Measurements from ENCODE around the gene DEPDC4. TPM values are rescaled to one million over a fixed set of nuclear protein-coding genes. Genes with fewer than 3 reads are reported as not detected.
A peak's percentile ranks its signal among the peaks of the same experiment; 100 is the strongest.

Gene DEPDC4
- total and polyA plus RNA-seq, 10 of the 15 experiments (the other 5 are each of a cell fraction or from before 2014, with no cell fraction given), result 1.5 to 4.7 (median 2.2) TPM

GRCh38 chr12:100273782-100274181 is 6.9 kb upstream of the DEPDC4 start (continued):
- TF ChIP-seq HDGF (IDR thresholded peaks at IDR 0.05), result no peak

GRCh38 chr12:100268835-100269564 is 2.1 kb upstream of the DEPDC4 start:
- WGBS (ENCODE audit: insufficient coverage, insufficient replicate concordance, low lambda C conversion rate, missing lambda C conversion rate), result 74% methylated on average over 5 of the region's 5 CpGs
- H3K9me3 ChIP-seq (replicated peaks; ENCODE audit: control insufficient read depth, insufficient read depth, low read length), result no peaks in the 10 kb centered on the region
- DNase-seq (ENCODE audit: low read depth, low spot score) (no peak), ATAC-seq (no peak), FAIRE-seq (no peak)
- H3K79me2 ChIP-seq (ENCODE audit: control insufficient read depth, insufficient read depth, low read length), result peaks cover 60% of the 10 kb centered on the region
- peak overlapping the region; percentile 52 for H3K27ac ChIP-seq (ENCODE audit: control insufficient read depth, insufficient read depth)
- H3K4me3 ChIP-seq, result peak overlapping the region; percentile 98
- intact Hi-C loops (cut with micrococcal nuclease; ENCODE audit: unreplicated experiment), result loop anchor here (5.0 kb wide), 1 partner anchor 127 kb away; the partner anchor contains the start of gene BLTP3B
- peaks cover 3% of the 10 kb centered on the region; the same call in 1 of the 2 replicates for H4K20me1 ChIP-seq (ENCODE audit: control insufficient read depth, insufficient read depth)
- H2AFZ ChIP-seq (ENCODE audit: control insufficient read depth, low read depth, low read length), result no peak overlapping the region
- peak overlapping the region; percentile 93 for H3K4me2 ChIP-seq (ENCODE audit: control insufficient read depth, insufficient read depth)
- H3K27me3 ChIP-seq (replicated peaks in 1 of 2; ENCODE audit: control insufficient read depth in 2 of 2, insufficient read depth in 2 of 2, low read length in 1 of 2), result no peaks in the 10 kb centered on the region
- ChIA-PET SMC1A (ENCODE audit: uncharacterized antibody, unreplicated experiment) (interaction anchor here (0.7 to 3.3 kb wide), 5 partner anchors 9 to 61 kb away, joined by 3 to 16 read pairs (median 4); no protein-coding TSS in a partner anchor), POLR2A (interaction anchor here (0.7 to 2.9 kb wide), 3 partner anchors 10 to 60 kb away, joined by 4 to 10 read pairs (median 6); no protein-coding TSS in a partner anchor), CTCF (no interaction called here), RAD21 (ENCODE audit: unreplicated experiment) (no interaction called here)
- peak overlapping the region; percentile 93; the same call in 1 of the 2 replicates for H3K9ac ChIP-seq (ENCODE audit: control insufficient read depth, insufficient read depth, low read length)
- peaks cover 3% of the 10 kb centered on the region; the same call in 1 of the 2 replicates for H3K4me1 ChIP-seq (ENCODE audit: control insufficient read depth, insufficient read depth, low read length)
- H3K36me3 ChIP-seq (ENCODE audit: control insufficient read depth in 2 of 2, insufficient read depth in 2 of 2, low read length in 1 of 2), result no peaks in the 10 kb centered on the region
- in situ Hi-C loops (cut with MboI), result no loop called here
- BruUV-seq (replicated peaks), result no TSS peak
- TF ChIP-seq SMC3 (IDR thresholded peaks at IDR 0.05; ENCODE audit: borderline replicate concordance, low read length) (no peak), ZNF687 (IDR thresholded peaks at IDR 0.05) (no peak), SRF (IDR thresholded peaks at IDR 0.05; ENCODE audit: low read depth in 2 of 2, low read length in 2 of 2) (no peak), PKNOX1 (IDR thresholded peaks at IDR 0.05) (no peak), PML (IDR thresholded peaks at IDR 0.05; ENCODE audit: low read length) (no peak), YY1 (IDR thresholded peaks at IDR 0.05; ENCODE audit: low read depth, low read length) (no peak), MYC (IDR thresholded peaks at IDR 0.05; ENCODE audit: insufficient read depth, insufficient read length, insufficient replicate concordance, low read length, severe bottlenecking) (no peak), NFYA (IDR thresholded peaks at IDR 0.05; ENCODE audit: borderline replicate concordance, low read depth, low read length) (no peak), NRF1 (conservative IDR thresholded peaks at IDR 0.05; ENCODE audit: low read depth, low read length) (no peak), USF2 (IDR thresholded peaks at IDR 0.05; ENCODE audit: borderline replicate concordance, low read depth, low read length) (no peak), NKRF (conservative IDR thresholded peaks at IDR 0.05) (no peak), SIN3A (IDR thresholded peaks at IDR 0.05; ENCODE audit: low read depth, low read length) (no peak)
